HS-5 (cell line): ENCODE results near the gene FUT1.
A peak's percentile ranks its signal among the peaks of the same experiment; 100 is the strongest.
"Not testable (repeated sequence)": the region's sequence is repeated elsewhere in the genome, so short reads cannot be mapped to it uniquely, and the experiment has no call there.

Experiments used
- DNase-seq: peaks from one replicate; pipeline ENCODE4 v3.0.0-alpha.2; 2012; ENCODE audit warnings: low read depth

The FUT1 gene

DNA sequence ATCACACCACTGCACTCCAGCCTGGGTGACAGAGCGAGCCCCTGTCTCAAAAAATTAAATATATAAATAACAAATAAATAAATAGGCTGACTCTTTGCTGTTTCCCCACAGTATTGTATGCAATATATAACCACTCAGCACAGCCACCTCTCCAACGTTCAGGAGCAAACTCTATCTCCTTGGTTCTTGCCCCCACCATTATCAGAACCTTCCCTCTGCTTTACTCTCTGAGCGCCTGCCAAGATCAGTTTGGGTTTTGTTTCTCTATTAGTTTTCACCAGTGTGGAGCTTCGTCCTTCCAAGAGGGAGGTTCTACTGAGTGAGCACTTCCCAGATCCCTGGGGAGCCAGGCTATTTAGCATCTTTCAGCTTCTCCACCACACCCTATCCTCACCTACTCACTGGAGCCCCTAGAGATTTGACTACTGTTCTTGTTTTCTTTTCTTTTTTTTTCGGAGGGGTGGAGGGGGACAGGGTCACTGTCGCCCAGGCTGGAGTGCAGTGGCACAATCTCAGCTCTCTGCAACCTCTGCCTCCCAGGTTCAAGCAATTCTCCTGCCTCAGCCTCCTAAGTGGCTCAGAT, 15.8 kb upstream of the FUT1 start:
- DNase-seq, result not testable (repeated sequence)

DNA sequence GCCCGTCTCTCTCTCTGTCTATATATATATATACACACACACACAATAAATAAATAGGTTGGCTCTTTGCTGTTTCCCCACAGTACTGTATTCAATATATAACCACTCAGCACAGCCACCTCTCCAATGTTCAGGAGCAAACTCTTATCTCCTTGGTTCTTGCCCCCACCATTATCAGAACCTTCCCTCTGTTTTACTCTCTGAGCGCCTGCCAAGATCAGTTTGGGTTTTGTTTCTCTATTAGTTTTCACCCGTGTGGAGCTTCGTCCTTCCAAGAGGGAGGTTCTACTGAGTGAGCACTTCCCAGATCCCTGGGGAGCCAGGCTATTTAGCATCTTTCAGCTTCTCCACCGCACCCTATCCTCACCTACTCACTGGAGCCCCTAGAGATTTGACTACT, 13.4 kb upstream of the FUT1 start:
- DNase-seq, result not testable (repeated sequence)

DNA sequence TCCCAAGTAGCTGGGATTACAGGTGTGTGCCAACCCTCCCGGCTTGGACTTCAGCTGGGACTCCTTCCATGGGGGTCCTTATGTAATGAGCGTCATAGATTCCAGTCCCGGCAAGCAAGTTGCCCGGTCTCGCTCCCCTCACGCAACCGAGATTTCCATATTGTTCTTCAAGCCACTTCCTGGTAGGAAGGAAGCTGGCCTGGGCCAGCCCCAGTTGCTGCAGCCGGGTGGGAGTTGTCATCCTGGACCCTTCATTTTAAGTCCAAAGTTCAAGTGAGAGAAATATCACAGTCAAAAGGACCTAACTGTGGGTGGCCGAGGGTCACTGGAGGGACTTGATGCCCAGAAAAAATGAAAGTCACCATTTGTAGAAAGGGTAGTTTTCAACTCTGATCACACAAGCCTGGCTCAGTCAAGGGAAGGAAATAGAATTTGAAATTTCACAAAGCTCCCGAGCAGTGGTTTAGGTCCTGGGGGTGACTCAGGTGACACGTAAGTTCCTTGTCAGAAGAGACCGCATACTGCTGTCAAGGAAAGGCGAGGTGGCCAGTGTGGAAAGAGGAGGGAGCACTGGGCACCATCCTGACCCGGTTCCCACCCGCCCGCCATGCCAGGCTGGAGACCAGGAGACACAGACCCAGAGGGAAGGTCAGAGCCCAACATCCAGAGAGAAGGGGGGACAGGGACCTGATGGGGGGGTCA, 8.2 kb upstream of the FUT1 start:
- no peak for DNase-seq

DNA sequence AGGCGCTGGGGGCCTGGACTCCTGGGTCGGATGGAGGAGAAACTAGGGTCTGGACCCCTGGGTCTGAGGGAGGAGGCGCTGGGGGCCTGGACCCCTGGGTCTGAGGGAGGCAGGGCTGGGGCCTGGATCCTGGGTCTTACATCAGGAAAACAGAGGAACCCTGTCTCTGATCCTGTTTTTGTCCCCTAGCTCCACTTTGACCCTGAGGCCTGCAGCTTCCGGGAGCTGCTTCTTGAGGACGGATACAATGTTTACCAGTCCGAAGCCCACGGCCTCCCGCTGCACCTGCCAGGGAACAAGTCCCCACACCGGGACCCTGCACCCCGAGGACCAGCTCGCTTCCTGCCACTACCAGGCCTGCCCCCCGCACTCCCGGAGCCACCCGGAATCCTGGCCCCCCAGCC, 5.3 kb upstream of the FUT1 start:
- DNase-seq, result no peak

DNA sequence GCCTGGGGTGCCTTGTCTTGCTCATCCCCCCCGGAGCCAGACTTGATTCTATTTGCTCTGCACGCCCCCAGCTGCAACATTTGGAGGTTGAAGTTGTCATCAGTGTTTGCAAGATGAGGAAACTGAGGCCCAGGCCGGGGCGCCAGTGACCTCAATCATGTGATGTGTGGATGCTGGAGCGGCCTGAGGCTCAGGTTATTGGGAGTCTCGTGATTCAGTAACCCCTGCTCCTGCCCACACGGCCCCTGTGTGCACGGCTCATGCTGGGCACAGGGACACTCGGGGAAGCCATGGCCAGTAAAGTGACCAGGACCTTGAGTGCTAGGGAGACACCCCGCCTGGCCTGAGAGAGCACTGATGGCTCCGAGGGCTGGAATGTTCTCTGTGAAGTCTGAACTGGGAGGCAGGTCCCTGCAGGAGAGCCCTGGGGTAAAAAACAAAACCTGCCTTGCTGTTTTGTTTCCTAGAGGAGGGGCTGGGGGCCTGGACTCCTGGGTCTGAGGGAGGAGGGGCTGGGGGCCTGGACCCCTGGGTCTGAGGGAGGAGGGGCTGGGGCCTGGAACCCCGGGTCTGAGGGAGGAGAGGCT, 4.7 kb upstream of the FUT1 start:
- DNase-seq, result no peak

DNA sequence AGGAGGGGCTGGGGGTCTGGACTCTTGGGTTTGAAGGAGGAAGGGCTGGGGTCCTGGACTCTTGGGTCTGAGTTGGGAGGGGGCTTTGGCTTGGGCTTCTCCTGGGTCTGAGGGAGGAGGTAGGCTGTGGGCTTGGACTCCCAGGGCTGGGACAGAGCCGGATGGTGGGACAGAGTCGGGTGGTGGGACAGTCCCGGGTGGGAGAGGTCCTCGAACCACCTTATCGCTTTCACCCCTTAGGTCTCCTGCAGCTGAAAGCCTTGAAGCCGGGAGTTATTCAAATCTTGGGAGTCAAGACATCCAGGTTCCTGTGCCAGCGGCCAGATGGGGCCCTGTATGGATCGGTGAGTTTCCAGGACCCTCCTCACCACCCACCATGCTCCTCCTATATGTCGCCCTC, 4.2 kb upstream of the FUT1 start:
- no peak for DNase-seq

DNA sequence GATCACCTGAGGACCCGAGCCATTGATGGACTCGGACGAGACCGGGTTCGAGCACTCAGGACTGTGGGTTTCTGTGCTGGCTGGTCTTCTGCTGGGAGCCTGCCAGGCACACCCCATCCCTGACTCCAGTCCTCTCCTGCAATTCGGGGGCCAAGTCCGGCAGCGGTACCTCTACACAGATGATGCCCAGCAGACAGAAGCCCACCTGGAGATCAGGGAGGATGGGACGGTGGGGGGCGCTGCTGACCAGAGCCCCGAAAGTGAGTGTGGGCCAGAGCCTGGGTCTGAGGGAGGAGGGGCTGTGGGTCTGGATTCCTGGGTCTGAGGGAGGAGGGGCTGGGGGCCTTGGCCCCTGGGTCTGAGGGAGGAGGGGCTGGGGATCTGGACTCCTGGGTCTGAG, 3.8 kb upstream of the FUT1 start:
- DNase-seq, result no peak

DNA sequence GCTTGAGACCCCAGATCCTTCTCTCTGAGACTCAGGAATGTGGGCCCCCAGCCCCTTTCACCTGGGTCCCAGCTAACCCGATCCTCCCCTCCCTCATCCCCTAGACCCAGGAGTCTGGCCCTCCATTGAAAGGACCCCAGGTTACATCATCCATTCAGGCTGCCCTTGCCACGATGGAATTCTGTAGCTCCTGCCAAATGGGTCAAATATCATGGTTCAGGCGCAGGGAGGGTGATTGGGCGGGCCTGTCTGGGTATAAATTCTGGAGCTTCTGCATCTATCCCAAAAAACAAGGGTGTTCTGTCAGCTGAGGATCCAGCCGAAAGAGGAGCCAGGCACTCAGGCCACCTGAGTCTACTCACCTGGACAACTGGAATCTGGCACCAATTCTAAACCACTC, 3.3 kb upstream of the FUT1 start:
- DNase-seq, result no peak

DNA sequence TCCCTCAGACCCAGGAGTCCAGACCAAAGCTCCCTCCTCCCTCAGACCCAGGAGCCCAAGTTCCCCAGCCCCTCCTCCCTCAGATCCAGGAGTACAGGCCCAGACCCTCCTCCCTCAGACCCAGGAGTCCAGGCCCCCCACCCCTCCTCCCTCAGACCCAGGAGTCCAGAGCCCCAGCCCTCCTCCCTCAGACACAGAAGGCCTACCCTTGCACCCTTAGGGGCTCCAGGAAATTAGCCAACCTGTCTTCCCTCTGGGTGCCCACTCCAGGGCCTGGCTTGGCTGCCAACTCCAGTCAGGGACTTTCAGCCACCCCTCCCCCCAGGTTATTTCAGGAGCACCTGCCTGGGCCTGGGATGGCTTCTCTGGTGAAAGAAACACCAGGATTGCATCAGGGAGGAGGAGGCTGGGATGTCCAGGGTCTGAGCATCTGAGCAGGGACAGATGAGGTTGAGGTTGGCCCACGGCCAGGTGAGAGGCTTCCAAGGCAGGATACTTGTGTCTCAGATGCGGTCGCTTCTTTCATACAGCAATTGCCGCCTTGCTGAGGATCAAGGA, 2.7 kb upstream of the FUT1 start, which contains the start of gene FGF21:
Gene FGF21, plus strand, starts transcription at position 441 of the 558 bp plus-strand sequence. CDS start 713 bp downstream, outside the sequence.
- DNase-seq, result no peak

DNA sequence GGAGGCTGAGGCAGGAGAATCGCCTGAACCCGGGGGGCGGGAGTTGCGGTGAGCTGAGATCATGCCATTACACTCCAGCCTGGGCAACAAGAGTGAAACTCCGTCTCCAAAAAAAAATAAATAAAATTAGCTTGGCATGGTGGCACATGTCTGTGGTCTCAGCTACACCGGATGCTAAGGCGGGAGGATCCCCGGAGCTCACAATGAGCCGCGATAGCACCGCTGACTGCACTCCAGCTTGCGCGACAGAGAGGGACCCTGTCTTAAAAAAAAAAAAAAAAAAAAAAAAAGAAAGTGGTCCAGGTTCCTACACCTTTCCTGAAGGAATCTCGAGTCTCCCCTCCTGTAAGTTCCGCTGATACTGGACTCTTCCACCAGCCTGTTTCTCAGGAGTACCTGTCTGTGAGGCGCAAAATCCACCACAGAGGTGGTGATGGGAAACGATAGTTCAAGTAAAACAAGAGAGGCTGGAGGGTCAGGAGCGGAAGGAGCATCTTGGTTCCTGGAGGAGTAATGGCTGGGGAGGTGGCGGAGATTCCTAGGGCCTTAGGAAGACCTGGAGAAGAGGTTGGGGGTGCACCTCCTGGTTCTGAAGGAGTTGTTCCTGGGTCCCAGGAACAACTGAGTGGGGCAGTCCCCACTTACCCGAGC, 471 bp downstream of the FUT1 start:
- DNase-seq, result no peak

DNA sequence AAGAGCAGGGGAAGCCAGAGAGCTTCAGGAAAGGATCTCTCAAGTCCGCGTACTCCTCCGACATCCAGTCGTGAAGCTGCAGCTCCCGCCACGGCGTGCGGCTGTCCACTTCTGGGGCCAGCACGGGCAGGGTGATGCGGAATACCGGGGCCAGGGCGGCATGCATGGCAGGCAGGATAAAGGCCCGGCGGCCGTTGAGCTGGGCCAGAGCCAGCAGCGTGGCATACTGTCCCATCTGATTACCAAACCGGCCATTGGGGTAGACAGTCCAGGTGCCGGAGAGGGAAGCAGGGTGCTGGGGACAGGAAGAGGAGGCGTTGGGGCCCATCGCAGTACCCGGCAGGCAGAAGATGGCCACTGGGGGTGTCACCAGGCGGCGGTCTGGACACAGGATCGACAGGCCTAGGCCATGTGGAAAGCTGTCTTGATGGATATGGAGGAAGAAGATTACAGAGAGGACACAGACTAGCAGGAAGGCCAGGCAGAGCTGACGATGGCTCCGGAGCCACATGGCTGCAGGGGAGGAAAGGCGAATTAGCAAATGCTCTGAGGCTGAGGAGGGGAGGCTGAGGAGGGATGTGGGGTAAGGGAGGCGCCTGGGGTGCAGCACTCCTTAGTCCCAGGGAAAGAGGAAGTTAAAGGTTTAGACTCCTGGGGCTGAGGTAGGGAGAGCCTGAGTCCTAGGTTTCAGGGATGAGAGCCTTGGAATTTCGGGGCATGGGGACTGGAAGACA, 1.5 kb downstream of the FUT1 start:
- no peak for DNase-seq

DNA sequence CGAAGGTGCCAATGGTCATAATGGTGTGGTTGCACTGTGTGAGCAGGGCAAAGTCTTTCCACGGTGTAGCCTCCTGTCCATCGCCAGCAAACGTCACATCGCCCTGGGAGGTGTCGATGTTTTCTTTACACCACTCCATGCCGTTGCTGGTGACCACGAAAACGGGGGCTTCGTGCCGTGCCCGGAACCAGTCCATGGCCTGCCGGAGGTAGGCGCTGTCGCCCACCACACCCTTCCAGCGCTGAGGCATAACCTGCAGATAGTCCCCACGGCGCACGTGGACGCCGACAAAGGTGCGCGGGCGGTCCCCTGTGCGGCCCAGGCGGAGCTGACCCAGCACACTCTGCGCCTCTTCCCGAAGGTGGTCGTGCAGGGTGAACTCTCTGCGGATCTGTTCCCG, 2.1 kb downstream of the FUT1 start:
- no peak for DNase-seq

DNA sequence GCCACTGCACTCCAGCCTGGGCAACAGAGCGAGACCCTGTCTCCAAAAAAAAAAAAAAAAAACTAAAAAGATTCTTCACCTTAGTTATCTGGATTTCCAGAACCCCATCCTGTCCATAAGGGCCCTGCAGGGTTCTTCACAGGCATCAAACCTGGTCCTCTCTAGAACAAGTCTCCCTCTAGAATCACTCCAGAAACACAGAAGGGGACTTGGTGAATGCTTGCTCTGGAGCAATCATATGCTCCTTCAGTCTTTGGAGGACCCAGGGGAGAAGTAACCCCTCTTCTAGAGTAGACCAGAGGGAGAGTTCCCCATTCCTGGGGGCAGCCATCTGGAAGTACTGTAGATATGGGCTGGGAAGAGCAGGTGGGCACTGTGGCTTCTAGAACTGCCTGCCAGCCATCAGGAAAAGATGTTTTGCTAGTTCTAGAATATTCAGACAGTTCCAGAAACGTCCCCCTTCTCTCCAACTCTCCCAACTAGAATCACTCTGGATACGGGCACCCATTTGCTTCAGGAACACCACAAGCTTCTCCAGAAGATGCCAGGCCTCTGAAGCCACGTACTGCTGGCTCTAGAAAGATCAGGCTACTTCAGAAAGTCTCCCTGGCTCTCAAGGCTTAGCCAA, 2.8 kb downstream of the FUT1 start:
- no peak for DNase-seq

DNA sequence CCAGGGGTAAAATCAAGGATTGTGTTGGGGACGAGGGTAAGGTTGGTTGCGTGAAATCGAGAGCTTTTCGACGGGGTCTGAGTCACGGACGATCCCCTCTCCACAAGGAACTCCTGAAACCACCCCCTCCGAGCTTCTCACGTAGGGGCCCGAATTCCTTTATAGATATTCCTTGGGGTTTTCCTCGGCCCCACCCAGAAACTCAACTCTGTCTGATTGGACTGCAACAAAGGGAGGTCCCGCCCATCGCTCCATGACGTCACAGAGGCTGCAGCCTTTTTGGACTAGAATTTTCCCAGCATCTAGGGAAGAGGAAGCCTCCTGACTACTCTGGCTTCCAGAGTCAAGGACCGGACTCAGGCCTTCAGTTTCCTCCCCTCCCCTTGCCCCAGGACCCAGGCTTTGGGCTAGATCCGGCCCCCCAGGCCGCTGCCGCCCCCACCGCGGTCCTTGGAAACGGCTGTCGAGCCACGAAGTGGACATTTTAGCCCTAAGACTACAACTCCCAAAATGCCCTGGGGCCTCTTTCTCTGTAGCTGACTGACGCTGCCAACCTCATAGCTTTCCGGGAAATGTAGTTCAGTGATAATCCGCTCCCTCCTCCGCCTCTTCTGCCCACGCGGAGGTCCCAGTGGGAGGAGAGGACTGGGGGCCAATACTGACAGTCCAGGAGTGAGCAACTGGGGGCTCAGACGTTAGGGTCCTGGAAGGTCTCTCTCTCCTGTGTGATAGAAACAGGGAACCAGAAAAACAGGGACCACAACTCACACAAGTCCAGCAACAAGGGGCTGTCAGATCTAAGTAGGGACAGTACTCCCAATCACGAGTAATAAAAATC, 5.5 kb downstream of the FUT1 start, which contains the start of gene IZUMO1:
Gene IZUMO1, minus strand, starts transcription at position 172 of the 838 bp plus-strand sequence. CDS start 1,050 bp downstream, outside the sequence.
- peak; percentile 35 for DNase-seq

DNA sequence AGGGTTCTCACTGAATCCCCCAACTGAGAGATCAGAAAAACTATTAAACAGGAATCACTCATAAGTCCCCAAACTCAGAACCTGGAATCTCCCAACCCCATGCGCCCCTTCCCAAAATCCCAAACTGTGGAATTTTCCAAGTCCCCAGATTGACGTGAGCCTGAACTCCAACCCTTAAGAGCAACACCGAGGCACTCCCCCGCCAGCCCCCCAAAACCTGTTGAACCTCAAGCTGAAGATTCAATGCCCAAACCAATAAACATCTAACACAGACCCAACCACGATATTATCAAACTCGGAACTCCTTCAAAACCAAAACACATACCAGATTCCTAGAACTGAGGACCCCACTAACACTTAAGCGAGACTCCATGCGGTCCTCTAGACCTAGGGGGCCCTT, 6.3 kb downstream of the FUT1 start:
- no peak for DNase-seq

DNA sequence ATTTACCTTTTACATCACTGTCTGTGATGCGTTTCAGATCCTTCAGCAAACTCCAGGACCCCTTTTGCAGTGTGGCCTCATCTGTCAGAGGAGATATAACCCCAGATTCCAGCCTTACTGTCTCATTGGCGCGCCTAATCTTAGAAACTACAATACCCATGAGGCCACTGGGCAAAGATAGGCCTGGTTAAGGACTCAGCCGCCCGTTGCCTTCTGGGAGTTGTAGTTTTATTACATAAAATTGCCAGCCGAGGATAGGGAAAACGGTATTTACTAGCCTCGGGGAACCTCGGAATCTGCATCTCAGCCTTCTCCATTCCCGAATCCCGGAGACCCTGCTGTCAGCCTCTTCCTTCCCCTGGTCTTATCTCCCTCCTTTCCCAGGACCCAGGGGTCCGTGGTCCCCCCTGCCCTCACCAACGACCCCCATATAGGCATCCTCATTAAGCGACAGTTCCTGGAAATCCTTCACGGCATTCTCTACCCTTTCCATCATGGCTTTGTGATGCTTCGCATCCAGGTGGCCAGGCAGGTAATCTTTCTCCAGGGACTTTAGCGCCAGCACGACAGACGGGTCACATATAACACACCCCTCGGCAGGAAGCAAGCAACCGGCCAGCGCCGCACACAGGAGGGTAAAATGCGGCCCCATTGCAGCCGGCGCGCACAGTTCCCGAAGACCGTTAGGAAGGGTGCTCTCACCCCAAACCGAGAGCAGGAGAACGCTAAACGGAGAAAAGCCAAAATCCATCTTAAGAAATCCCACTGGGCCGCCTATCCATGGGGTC, 7.0 kb downstream of the FUT1 start:
- DNase-seq, result no peak

DNA sequence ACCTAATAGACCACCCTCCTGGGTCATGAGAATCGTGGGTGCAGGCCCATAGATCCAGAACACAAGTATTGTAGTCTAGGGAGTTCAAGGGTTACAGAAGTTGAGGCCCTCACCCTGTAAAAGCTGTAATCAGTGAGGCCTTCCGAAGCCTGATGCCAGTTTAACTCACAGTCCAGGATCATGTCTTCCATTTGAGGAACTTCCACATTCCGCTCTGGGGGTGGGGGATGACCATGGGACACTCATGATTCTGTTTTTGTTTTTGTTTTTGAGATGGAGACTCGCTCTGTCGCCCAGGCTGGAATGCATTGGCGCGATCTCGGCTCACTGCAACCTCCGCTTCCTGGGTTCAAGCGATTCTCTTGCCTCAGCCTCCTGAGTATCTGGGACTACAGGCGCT, 10.3 kb downstream of the FUT1 start:
- DNase-seq, result no peak

DNA sequence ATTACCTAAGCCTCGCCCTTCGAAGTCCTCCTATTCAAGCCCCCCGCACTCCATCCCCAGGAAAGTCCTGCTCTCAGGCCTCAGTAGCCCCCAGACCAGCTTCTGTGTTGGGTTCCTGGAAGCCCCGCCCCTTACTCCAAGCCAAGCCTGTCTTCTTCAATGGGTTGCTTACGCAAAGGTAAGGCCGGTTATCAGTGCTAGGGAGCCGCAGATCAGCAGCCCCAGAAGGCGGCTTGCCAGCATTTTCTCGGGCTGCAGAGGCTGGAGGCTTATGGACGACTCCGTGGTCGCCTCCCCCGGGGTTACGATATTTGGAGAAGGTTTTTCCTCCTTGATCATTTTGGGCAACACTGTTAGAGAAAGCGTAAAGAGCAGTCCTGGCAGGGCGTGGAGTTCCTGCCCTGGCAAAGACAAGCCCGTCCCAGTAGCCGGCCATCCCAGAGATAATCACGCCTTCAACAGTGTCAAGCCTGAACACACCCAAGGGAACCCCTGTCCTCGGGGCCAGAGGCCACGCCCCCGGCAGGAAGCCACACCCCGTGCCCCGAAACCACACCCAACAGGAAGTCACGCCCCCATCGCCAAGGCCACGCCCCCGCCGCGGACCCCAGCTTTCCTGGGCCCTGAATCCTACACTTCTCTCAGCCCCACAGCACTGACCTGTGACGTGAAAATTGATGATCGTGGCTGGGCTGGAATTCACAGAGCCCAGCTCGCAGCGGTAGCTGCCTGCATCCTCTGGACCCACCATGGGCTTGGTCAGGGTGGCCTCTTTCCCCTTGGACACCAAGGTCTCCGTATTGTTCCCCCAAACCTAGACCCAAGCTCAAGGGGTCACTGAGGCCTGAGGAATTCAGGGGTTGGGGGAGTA, 11.1 kb downstream of the FUT1 start:
- DNase-seq, result no peak
